NOMO-1 (cell line): ENCODE results near the gene LRRC8C.
"Not testable (repeated sequence)": the region's sequence is repeated elsewhere in the genome, so short reads cannot be mapped to it uniquely, and the experiment has no call there.

Source experiments
- DNase-seq, 2 experiments: peaks; one replicate each; lab custom pipeline; 2025; ENCODE audit not compliant: unreplicated experiment in 2 of 2; lab: John Stamatoyannopoulos, UW

LRRC8C gene

GRCh38 chr1:89607586-89608318 lies 25.2 kb upstream of the LRRC8C start:
- DNase-seq = no peak

DNA sequence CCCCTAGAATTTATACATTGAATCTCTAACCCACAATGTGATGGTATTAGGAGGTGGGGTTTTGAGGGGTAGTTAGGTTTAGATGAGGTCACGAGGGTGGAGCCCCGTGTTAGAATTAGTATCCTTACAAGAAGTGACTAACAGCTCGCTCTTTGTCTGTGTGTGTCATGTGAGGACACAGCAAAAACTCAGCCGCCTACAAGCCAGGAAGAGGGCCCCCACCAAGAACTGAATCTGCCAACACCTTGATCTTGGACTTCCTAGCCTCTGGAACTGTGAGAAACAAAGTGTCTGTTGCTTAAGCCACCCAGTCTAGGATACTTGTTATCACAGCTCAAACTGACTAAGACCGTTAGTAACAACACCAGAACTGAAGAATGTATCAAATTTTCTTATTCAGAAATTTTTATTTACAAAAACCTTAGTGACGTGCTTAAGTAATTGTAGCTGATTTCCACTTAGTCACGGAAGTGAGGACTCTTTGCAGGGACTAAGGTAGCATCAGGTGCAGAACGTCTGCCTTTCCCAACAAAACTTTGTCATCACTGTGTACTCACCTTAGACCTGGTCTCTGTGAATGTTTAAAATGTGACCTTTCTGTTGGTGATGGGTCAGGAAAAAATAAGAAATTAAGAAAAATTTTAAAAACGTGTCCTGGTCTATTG lies 24.5 kb upstream of the LRRC8C start:
- DNase-seq = no peak

DNA sequence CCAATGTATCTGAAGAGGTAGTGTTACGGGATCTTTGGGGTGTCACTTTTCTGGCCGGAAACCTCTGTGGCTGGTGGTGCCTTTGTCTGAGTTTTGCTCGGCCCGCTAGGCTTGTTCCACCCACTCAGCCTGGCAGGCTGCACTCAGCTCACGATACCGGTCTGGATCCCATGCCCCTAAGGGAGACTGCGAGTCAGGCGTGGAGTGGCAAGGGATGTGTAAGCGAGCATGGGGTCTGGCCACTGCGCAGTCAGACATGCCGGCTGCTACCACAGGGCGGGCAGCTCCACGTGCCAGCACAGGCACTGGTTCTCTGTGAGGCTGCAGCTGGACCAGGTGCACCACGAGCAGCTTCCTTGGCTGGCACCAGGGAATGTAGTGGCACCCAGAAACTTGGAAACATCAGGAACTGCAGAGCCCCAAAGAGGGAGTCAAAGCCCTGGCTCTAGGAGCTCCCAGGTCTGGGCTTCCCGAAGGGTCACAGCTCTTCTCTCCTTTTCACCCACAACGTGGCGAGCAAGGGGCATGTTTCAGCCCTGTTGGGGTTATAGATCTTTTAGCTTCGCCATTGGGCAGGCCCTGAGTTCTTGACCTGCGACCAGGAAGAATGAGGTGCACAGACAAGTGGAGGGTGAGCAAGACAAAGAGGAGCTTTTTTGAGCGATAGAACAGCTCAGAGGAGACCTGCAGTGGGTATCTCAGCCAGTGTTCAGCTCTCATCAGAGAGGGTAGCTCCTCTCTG lies 23.8 kb upstream of the LRRC8C start:
- no peak for DNase-seq

GRCh38 chr1:89609781-89610456 lies 23.0 kb upstream of the LRRC8C start:
- no peak for DNase-seq

DNA sequence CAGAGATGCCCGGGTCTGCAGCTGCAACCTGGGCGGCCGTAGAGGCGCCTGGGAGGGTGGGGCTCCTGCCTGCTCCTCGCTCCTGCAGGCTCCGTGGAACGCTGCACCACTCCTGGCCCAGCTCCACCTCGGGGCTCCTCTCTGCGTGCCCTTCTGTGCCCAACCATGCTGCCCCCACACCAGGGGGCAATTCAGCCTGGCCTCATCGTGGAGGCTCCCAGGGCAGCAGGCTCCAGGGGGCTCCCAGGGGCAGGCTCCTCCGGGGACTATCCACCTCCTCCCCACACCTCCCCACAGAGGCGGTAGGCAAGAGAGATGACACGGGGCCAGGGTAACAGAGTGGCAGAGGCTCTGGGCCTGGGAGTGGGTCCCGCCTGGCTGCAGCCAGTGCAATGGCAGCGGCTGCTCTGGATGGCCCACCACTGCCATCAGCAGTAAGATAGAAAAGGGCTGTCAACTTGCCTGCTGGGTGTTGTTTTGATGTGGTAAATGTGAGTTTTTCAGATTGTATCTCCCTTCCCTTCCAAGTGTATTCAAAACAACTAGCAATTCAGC lies 22.4 kb upstream of the LRRC8C start:
- DNase-seq = no peak

DNA sequence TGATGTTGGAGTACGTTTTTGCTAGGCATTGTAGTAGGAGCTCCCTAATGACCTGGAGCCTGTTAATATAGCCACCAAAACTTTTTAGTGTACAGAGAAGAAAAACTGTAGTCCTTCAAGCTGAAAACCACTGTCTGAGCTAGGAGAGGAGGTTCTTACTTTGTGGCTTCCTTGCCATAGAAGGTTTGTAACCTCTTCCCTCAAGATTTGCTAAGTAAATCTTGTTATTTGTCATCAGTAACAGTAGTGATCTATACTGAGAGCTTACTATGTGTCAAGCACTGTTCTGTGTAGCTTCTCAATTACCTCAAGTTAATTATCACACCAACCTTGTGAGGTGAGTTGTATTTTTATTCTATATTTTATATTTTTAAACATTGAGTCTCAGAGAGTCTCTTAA lies 21.2 kb upstream of the LRRC8C start:
- no peak for DNase-seq

DNA sequence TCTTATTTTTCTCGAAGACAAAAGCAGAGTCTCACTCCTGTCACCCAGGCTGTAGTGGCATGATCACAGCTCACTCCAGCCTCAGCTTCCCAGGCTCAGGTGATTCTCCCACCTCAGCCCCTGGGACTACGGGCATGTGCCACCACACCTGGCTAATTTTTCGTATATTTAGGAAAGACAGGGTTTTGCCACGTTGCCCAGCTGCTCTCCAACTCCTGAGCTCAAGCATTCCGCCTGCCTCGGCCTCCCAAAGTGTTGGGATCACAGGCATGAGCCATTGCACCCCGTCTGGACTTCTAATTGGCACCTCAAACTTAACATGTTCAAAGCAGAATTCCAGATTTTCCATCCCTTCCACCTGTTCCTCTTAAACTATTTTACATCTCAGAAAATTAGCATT lies 19.0 kb upstream of the LRRC8C start:
- DNase-seq = no peak

- no peak for DNase-seq
Measured at GRCh38 chr1:89615676-89616598, 17.0 kb upstream of the LRRC8C start.

DNA sequence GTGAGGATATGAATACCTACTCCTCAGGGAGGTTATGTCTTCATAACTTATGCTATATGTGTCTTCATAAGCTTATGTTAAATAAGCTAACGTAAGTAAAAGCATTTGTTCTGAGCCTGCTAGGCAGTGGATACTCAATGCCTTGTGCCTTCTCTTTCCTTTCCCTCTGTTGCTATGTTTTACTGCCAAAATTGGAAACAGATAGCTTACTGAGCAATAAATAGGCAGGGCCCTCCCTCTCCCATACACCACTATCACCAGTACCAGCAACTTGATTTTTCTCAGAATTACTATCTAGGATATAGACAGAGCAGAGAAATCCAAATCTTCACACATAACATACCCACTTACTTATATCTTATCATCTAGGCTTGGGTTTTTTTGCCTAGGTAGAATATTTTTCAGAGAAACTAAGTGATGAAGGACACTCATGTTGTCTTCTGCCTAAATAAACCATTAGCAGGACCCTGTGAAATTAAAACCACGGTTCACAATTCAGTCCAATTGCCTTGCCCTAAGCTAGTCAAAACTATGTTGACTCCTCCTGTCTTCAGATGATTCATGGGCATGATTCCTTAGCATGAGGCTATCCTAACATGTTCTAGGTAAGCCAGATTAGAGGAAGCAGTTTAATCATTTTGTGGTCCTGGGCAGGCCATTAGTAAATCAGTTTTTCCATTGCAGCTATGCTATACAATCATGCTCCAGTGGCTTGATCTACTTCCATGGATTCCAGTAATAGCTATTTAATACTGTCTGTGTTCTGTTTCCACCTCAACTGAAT lies 15.9 kb upstream of the LRRC8C start:
- no peak for DNase-seq

DNA sequence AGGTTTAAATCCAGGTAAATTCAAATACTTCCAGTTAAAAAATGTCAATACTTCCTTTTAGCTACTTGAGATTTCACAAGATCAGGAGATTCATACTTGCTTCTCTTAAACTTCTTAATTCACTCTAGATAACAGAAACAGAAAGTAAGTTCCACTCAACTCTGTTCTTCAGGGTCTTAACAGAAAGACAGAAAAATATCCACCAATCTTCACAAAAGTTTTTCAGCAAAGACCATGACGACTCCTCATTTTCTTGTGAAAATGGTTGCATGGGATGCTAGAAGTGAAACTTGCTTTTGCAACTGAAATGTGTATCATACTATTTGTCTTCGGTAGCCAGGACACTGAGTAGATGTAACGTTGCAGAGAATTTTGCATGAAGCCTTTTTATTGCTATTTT lies 12.3 kb upstream of the LRRC8C start:
- DNase-seq = peak; percentile 9 to 53

DNA sequence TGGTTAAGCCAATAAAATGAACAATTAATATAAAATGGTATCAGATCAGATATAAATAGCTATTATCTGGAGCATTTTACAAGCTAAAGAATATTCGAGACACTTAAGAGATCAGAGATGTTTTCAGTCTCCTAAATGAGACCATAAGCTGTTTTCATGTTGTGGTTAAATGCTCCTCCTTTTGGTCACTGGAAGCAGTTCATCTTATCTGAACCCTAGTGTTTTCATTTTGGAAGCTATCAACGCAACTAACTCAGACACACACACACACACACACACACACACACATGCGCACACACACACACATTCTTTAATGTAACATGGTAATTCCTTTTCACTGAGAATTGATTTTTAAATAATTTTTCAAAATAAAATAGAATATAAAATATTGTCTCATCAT lies 10.0 kb upstream of the LRRC8C start:
- DNase-seq = no peak

DNA sequence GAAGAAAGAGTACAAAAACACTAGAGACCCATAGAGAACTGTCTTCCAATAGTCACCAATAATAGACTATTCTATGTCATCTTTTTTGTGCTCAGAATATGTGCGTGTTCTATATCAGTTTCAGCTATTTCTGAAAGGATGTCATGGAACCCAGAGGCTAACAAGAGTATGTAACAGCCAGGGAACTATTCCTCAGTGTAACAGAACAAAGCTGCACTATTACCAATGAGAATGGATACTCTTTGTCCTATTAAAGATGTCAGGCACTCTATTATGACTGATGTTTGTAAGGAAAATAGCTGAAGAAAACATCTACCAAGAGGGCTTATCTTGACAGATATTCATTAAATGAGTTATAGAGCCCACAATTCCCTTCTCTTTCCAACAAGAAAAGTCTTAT lies 8.6 kb upstream of the LRRC8C start:
- DNase-seq = no peak

- no peak for DNase-seq
Measured at GRCh38 chr1:89624715-89625323, 8.1 kb upstream of the LRRC8C start.

DNA sequence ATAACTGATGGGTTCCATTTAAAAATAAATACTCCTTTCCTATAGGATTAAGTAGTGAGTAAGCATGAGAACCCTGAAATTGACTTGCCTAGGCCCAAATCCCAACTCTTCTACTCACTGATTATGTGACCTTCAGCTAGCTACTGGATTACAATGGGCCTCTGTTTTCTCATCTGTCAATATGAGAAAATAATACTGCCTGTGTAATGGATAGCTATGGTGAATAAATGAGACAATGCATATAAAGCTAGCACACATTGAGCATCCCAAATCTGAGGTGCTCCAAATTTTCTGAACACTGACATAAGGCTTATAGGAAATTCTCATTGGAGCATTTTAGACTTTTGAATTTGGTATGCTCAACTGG lies 5.3 kb upstream of the LRRC8C start:
- no peak for DNase-seq

GRCh38 chr1:89629146-89629545 lies 3.8 kb upstream of the LRRC8C start:
- DNase-seq = no peak

DNA sequence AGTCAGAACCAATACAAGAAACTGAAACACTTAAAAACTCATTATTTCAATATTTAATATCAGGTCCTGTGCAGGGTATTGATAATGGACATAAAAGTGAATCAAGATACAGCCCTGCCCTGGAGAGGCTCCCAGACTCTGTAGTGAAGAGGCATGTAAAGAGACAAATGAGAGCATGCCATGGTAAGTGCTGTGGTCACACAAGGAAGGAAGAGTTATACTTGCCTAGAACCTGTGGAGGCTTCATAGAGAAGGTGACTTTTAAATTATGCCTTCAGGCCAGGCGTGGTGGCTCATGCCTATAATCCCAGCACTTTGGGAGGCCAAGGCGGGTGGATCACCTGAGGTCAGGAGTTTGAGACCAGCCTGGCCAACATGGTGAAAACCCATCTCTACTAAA lies 3.3 kb upstream of the LRRC8C start:
- not testable (repeated sequence) for DNase-seq

DNA sequence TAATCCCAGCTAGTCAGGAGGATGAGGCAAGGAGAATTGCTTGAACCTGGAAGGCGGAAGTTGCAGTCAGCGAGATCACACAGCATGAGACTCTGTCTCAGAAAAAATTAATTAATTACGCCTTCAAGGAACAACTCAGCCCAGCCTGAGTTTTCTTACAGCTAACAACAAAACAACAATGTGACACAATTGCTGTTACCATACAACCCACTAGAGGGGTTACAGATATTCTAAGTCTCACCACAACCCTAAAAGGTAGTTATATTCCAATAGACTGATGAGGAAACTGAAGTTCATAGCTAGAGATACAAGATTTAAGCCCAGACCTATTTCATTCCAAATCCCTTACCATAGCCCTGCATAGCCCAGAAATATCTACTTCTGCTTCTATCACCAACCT lies 2.9 kb upstream of the LRRC8C start:
- DNase-seq = no peak

DNA sequence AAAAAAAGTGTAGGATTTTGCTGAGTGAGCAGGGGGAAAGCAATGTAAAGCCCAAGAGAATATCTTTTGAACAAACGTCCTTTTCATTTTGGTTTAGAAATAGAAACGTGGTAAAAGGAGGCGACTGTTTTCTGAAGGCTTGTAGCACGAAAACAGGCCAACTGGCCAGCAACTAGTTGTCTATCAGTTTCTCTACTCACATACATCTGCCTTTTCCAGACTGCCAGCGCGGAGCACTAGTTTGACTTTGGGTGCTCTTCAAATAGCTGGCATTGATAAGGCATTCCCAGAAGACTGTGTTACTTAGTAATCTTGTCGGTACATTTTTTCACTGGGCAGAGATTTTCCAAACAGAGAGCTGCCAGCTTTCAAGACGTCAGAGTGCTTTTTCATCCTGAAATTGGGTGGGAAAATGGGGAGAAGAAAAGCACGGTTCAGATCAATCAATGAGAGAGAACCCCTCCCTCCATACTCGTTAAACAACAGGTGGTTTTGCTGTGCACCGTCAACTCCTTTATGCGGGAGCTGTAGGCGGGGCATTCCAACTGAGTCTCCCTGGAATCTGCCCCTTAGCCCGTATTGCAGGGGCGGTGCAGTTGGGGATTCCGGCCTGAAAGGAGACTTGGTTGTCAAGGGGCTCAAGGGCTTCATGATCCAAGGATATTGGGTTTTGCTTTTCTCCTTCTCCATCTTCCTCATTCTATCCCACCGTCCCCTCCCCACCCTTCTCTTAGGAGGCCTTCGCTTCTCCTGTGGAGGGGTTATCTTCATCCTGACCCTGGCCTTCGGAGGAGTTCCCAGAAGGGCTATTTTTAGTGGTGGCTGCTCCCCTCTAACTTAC lies 884 bp upstream of the LRRC8C start:
- DNase-seq = no peak
